ENCODE results near the gene LTV1. TPM values are rescaled to one million over a fixed set of nuclear protein-coding genes. Genes with fewer than 3 reads are reported as not detected.

LTV1 gene
- total and polyA plus RNA-seq, 2 experiments from 2014 or later: 17.9 to 33.6 TPM

DNA sequence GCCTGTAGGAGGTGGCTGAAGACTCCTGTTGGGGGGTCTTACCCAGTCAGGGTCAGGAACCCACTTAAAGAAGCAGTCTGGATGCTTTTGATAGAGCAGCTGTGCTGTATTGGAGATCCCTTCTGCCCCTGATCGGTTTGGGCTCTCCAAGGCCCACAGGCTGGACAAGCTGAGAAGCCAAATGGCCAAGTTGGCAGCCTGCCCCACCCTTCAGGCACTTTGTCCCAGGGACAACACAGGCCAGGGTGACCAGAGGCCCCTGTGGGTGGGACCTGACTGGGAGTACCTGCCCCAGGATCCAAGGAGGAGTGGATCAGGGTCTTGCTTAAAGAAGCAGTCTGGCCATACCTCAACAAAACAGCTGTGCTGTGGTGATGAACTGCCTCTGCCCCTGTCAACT is 69.5 kb downstream of the LTV1 start:
- H3K27me3 ChIP-seq (replicated peaks; ENCODE audit: insufficient read depth): no peaks in the 10 kb centered on the region
- no peaks in the 10 kb centered on the region for H3K9me3 ChIP-seq (ENCODE audit: low read depth)
- H3F3A ChIP-seq (ENCODE audit: insufficient read depth): no peaks in the 10 kb centered on the region
- no peak overlapping the region for H3K27ac ChIP-seq
- in situ Hi-C loops (cut with MboI): no loop called here
- H3K9me2 ChIP-seq (ENCODE audit: insufficient read depth): no peaks in the 10 kb centered on the region
- H3K36me3 ChIP-seq (ENCODE audit: low read depth): no peaks in the 10 kb centered on the region
- no peaks in the 10 kb centered on the region for H3K4me1 ChIP-seq (ENCODE audit: insufficient read depth)
- no peaks in the 10 kb centered on the region for H4K20me1 ChIP-seq (ENCODE audit: insufficient read depth)
- no peaks in the 10 kb centered on the region for H3K79me2 ChIP-seq (ENCODE audit: insufficient read depth)
- H3K4me2 ChIP-seq (ENCODE audit: unreplicated experiment): no peak overlapping the region
- TF ChIP-seq EZH2 (IDR thresholded peaks at IDR 0.05; ENCODE audit: insufficient read depth, poor library complexity, severe bottlenecking): no peak
- no peak for TF ChIP-seq EZH2phosphoT487 (IDR thresholded peaks at IDR 0.05; ENCODE audit: insufficient read depth, low read depth)
- no peak overlapping the region for H3K9ac ChIP-seq
- H3K4me3 ChIP-seq: no peak overlapping the region
- no peak overlapping the region for H2AFZ ChIP-seq
- WGBS, 2 experiments (ENCODE audit: low coverage in 1 of 2, low lambda C conversion rate in 2 of 2, missing lambda C conversion rate in 2 of 2): 50 to 86% methylated on average over 1 of the region's 1 CpG
- no peak for DNase-seq

Small RNAs within 50 kb of the gene (small RNA-seq; reads per million reads assigned to genes)
- gene ZC2HC1B (ENCODE audit: low read depth, low replicate concordance): not detected

Other genes starting within 250 kb of the LTV1 start
- gene PHACTR2, start 165.4 kb upstream of the LTV1 start, total RNA-seq (2014; rRNA removed; shearing (Covaris generic)): 39.0 and 41.9 TPM in 2 replicates
- gene PHACTR2, start 165.4 kb upstream of the LTV1 start, polyA plus RNA-seq (2016; fragmentation: Nextera tagmentation; extraction: Ambion mirVana): 39.4 and 40.4 TPM in 2 replicates
- gene ZC2HC1B, start 21.1 kb downstream of the LTV1 start, total RNA-seq (2014; rRNA removed; shearing (Covaris generic)): not detected in 2 replicates
- not detected in 2 replicates for gene ZC2HC1B, start 21.1 kb downstream of the LTV1 start, polyA plus RNA-seq (2016; fragmentation: Nextera tagmentation; extraction: Ambion mirVana)
- gene PLAGL1, start 164.9 kb downstream of the LTV1 start, total RNA-seq (2014; rRNA removed; shearing (Covaris generic)): 20.7 and 22.8 TPM in 2 replicates
- 42.2 and 43.8 TPM in 2 replicates for gene PLAGL1, start 164.9 kb downstream of the LTV1 start, polyA plus RNA-seq (2016; fragmentation: Nextera tagmentation; extraction: Ambion mirVana)